A549 (cell line): ENCODE measurements around the gene CAPN2. TPM values are rescaled to one million over a fixed set of nuclear protein-coding genes. Genes with fewer than 3 reads are reported as not detected.

ENCODE experiments used
- ATAC-seq, 2 experiments: fragments of 200-7000 bp in 1 of 2; fragments of >200 bp in 1 of 2; cut with Nextera tagmentation in 1 of 2; cut with Tn5 transposase in 1 of 2; 3 replicates each; pipeline versions ENCODE4 v1.8.0 to v1.9.1; 2018 to 2020; ENCODE audit warnings: mild to moderate bottlenecking in 1 of 2, moderate library complexity in 1 of 2
- CTCF ChIA-PET: fragments of 300-600 bp; sonication (Branson Sonifier 250); formaldehyde crosslinking; extraction: SDS; loops from one replicate; lab custom pipeline; 2021; ENCODE audit warnings: antibody characterized with exemption, inconsistent platforms; lab: Yijun Ruan, JAX
- POLR2A ChIA-PET: fragments of 350-600 bp; formaldehyde crosslinking; extraction: SDS; loops from one replicate; lab custom pipeline; 2021; ENCODE audit warnings: antibody characterized with exemption, inconsistent platforms; lab: Yijun Ruan, JAX
- DNase-seq, 2 experiments: peaks; one replicate each; pipeline versions ENCODE4 v3.0.0 to v3.0.0-alpha.2; 2011 to 2016; ENCODE audit warnings: low read depth in 1 of 2, low spot score in 1 of 2
- FAIRE-seq: peaks from 2 replicates; lab custom pipeline; 2011; peaks lifted over from hg19 to GRCh38; lab: Jason Lieb, UNC
- H3K27ac ChIP-seq, 2 experiments: fragments of >200 bp; sonication (Bioruptor Twin); formaldehyde crosslinking; 3 replicates each; pipeline ENCODE4 v1.5.1; 2016 to 2017
- H3K4me1 ChIP-seq: fragments of >200 bp; sonication (Bioruptor Twin); formaldehyde crosslinking; 3 replicates; pipeline ENCODE4 v1.6.1; 2016
- H3K4me2 ChIP-seq: fragments of >200 bp; sonication (Bioruptor Twin); formaldehyde crosslinking; 3 replicates; pipeline ENCODE4 v1.6.1; 2016
- H3K4me3 ChIP-seq: fragments of >200 bp; sonication (Bioruptor Twin); formaldehyde crosslinking; 3 replicates; pipeline ENCODE4 v1.5.1; 2016
- H3K9me3 ChIP-seq: fragments of >200 bp; sonication (Bioruptor Twin); formaldehyde crosslinking; 3 replicates; pipeline ENCODE4 v1.6.1; 2016
- ATOH8 ChIP-seq: fragments of 250-450 bp; sonication (Bioruptor Pico); IDR thresholded peaks from 2 replicates; pipeline ENCODE4 v1.5.0; 2020; ENCODE audit warnings: low read depth, mild to moderate bottlenecking, moderate library complexity
- CEBPB ChIP-seq, 2 experiments: fragments of >200 bp in 1 of 2; sonication (Bioruptor Twin) in 1 of 2; formaldehyde crosslinking in 1 of 2; IDR thresholded peaks; 2 replicates each; pipeline ENCODE4 v1.6.1; 2012 to 2016
- EHF ChIP-seq: fragments of 250-450 bp; sonication (Bioruptor Pico); IDR thresholded peaks from 2 replicates; pipeline ENCODE4 v1.5.0; 2020; ENCODE audit warnings: mild to moderate bottlenecking
- ELK1 ChIP-seq: fragments of 150-350 bp; IDR thresholded peaks from 2 replicates; pipeline ENCODE4 v1.6.1; 2014; ENCODE audit warnings: low read depth, mild to moderate bottlenecking, low read length
- ESRRA ChIP-seq: fragments of 150-350 bp; IDR thresholded peaks from 2 replicates; pipeline ENCODE4 v1.6.1; 2014; ENCODE audit warnings: mild to moderate bottlenecking, low read length, borderline replicate concordance
- FOSB ChIP-seq: fragments of 250-450 bp; sonication (Bioruptor Pico); IDR thresholded peaks from 2 replicates; pipeline ENCODE4 v1.5.0; 2020; ENCODE audit warnings: mild to moderate bottlenecking, moderate library complexity
- FOXS1 ChIP-seq: fragments of 250-450 bp; sonication (Bioruptor Pico); IDR thresholded peaks from 2 replicates; pipeline ENCODE4 v1.5.0; 2020; ENCODE audit warnings: mild to moderate bottlenecking, moderate library complexity
- GATA3 ChIP-seq: IDR thresholded peaks from 2 replicates; pipeline ENCODE4 v1.6.1; 2012; ENCODE audit warnings: borderline replicate concordance
- HDAC2 ChIP-seq: fragments of 200-600 bp; sonication (generic); IDR thresholded peaks from 2 replicates; pipeline ENCODE4 v1.6.1; 2016
- JUNB ChIP-seq: fragments of >200 bp; sonication (Bioruptor Twin); formaldehyde crosslinking; IDR thresholded peaks from 2 replicates; pipeline ENCODE4 v1.6.1; 2016
- KDM1A ChIP-seq: fragments of 200-600 bp; sonication (generic); IDR thresholded peaks from 2 replicates; pipeline ENCODE4 v1.6.1; 2016; ENCODE audit warnings: low read depth, mild to moderate bottlenecking
- MAFK ChIP-seq: fragments of 450-650 bp; IDR thresholded peaks from 2 replicates; pipeline ENCODE4 v1.6.1; 2014; ENCODE audit not compliant: partially characterized antibody
- MAZ ChIP-seq: fragments of 150-350 bp; IDR thresholded peaks from 2 replicates; pipeline ENCODE4 v1.6.1; 2014; ENCODE audit warnings: antibody characterized with exemption, low read depth, low read length, borderline replicate concordance
- MYC ChIP-seq: IDR thresholded peaks from 2 replicates; pipeline ENCODE4 v1.6.1; 2012; ENCODE audit warnings: mild to moderate bottlenecking, inconsistent platforms, low read length, improper control_type of control experiment, borderline replicate concordance
- NFE2L2 ChIP-seq: fragments of 150-350 bp; conservative IDR thresholded peaks from 2 replicates; pipeline ENCODE4 v1.6.1; 2014; ENCODE audit warnings: low read length
- NPAS2 ChIP-seq: fragments of 250-450 bp; sonication (Bioruptor Pico); IDR thresholded peaks from 2 replicates; pipeline ENCODE4 v1.8.0; 2022; ENCODE audit warnings: mild to moderate bottlenecking, moderate library complexity, borderline replicate concordance
- NR3C1 ChIP-seq: fragments of >200 bp; sonication (Bioruptor Twin); formaldehyde crosslinking; IDR thresholded peaks from 3 replicates; pipeline ENCODE4 v1.6.1; 2017
- PHF8 ChIP-seq: fragments of 200-600 bp; sonication (generic); IDR thresholded peaks from 2 replicates; pipeline ENCODE4 v1.6.1; 2016; ENCODE audit warnings: low read depth, mild to moderate bottlenecking, antibody characterized with exemption, moderate library complexity, borderline replicate concordance
- RFX5 ChIP-seq: fragments of 450-650 bp; IDR thresholded peaks from 2 replicates; pipeline ENCODE4 v1.7.1; 2014; ENCODE audit warnings: antibody characterized with exemption, mild to moderate bottlenecking, moderate library complexity
- RNF2 ChIP-seq: fragments of 200-600 bp; sonication (generic); IDR thresholded peaks from 2 replicates; pipeline ENCODE4 v1.6.1; 2016; ENCODE audit warnings: low read depth, mild to moderate bottlenecking, antibody characterized with exemption, moderate library complexity, borderline replicate concordance
- SMC3 ChIP-seq: fragments of >200 bp; sonication (Bioruptor Twin); formaldehyde crosslinking; IDR thresholded peaks from 3 replicates; pipeline ENCODE4 v1.6.1; 2018; ENCODE audit warnings: inconsistent platforms
- TFCP2L1 ChIP-seq: fragments of 250-450 bp; sonication (Bioruptor Pico); IDR thresholded peaks from 2 replicates; pipeline ENCODE4 v1.5.0; 2021; ENCODE audit warnings: mild to moderate bottlenecking
- TP53 ChIP-seq: fragments of 250-450 bp; sonication (Bioruptor Pico); IDR thresholded peaks from 2 replicates; pipeline ENCODE4 v1.5.0; 2021; ENCODE audit warnings: mild to moderate bottlenecking, moderate library complexity
- ZNF302 ChIP-seq: fragments of 250-450 bp; sonication (Bioruptor Pico); IDR thresholded peaks from 2 replicates; pipeline ENCODE4 v1.9.0; 2021; ENCODE audit warnings: inconsistent platforms, mild to moderate bottlenecking, moderate library complexity
- ZSCAN20 ChIP-seq: fragments of 250-450 bp; sonication (Bioruptor Pico); IDR thresholded peaks from 2 replicates; pipeline ENCODE4 v1.8.0; 2022; ENCODE audit warnings: mild to moderate bottlenecking, moderate library complexity
- WGBS: methylation state at CpG from one replicate; pipeline ENCODE4 v1.1.6; 2017; ENCODE audit errors: missing lambda C conversion rate; 5-methylcytosine and 5-hydroxymethylcytosine counted together
- polyA plus RNA-seq, 4 experiments: library from polyadenylated mRNA; depleted of rRNA in 3 of 4; stranded (reverse); fragments of >200 nt; fragmentation: RNase III in 1 of 4; extraction: RNeasy Plus Mini Kit Qiagen cat#74134 plus additional on column Dnase treatment in 1 of 4; gene quantifications; 2 replicates in 3 of 4; 3 replicates in 1 of 4; pipeline ENCODE4 v1.2.3, GENCODE V29; 2011 to 2017
- TF ChIP-seq, protein P1 (sequence below): fragments of >200 bp; sonication (Bioruptor Twin); formaldehyde crosslinking; IDR thresholded peaks from 3 replicates; pipeline ENCODE4 v1.6.1; 2016
- TF ChIP-seq, protein P2 (sequence below): IDR thresholded peaks from 2 replicates; pipeline ENCODE4 v1.6.1; 2012
- TF ChIP-seq, protein P3 (sequence below): IDR thresholded peaks from 2 replicates; pipeline ENCODE4 v1.6.1; 2012
- TF ChIP-seq, protein P4 (sequence below): fragments of 450-650 bp; IDR thresholded peaks from 2 replicates; pipeline ENCODE4 v1.6.1; 2014; ENCODE audit warnings: antibody characterized with exemption
- TF ChIP-seq, protein P5 (sequence below): fragments of >200 bp; sonication (Bioruptor Twin); formaldehyde crosslinking; IDR thresholded peaks from 2 replicates; pipeline ENCODE4 v1.6.1; 2016

Gene CAPN2
- polyA plus RNA-seq, 2 of the 4 experiments (the other 2 are of a cell fraction), result 199 to 300 TPM

DNA sequence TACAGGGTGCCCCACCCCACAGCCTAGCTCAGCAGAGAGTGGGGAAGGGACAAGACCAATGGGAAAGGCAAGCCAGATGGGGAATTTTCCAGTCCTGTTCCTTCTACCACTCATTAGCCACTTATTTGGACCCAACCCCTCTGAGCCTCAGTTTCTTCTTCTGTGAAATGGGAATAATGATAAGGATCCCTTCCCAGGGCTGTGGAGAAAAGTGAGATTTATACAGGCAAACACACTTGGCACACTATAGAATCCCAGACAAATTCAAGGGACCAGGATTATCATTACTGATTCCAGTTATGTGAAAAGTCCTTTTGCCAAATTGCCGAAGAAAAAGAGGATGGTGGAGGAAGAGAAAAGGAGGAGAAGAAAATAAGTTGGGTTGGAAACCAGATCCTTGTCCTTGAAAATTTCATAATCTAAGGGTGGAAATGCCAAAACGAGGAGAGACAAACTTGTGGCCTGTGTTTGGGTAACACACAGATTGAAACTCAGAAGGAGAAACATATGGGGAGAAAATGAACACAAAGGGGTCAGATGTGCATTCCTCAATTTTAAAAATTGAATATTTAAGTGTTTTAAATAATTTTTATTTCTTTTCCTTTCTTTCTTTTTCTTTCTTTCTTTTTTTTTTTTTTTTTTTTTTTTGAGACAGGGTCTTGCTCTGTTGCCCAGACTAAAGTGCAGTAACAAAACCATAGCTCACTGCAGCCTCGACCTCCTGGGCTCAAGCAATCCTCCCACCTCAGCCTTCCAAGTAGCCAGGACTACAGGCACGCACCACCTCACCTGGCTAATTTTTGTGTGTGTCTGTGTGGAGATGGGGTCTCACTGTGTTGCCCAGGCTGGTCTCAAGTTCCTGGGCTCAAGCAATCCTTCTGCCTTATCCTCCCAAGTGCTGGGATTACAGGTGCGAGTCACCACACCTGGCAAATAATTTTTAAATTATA, 9.6 kb downstream of the CAPN2 start:
- peak overlapping the region; percentile 99 for H3K27ac ChIP-seq
- POLR2A ChIA-PET, result interaction anchor here (1.1 to 2.2 kb wide), 3 partner anchors 10 to 21 kb away, joined by 5 to 16 read pairs (median 11); partner anchors contain the start of gene CAPN2

GRCh38 chr1:223723351-223723904, 11.1 kb downstream of the CAPN2 start:
- peak overlapping the region; percentile 99 for H3K27ac ChIP-seq
- FAIRE-seq, result no peak
- ATAC-seq, result no peak
- H3K4me1 ChIP-seq, result peaks cover 100% of the 10 kb centered on the region
- no peak overlapping the region for H3K4me2 ChIP-seq
- ChIA-PET CTCF (interaction anchor here (0.8 to 10.2 kb wide), 5 partner anchors 10 to 734 kb away, joined by 3 to 122 read pairs (median 4); partner anchors contain the start of gene CAPN2), POLR2A (no interaction called here)
- DNase-seq, result no peak
- 91% methylated on average over 5 of the region's 6 CpGs for WGBS
- H3K9me3 ChIP-seq, result no peaks in the 10 kb centered on the region
- TF ChIP-seq TP53 (CRISPR knock-in tag), result no peak
- no peak for TF ChIP-seq MAFK
- TF ChIP-seq ESRRA, result no peak
- TF ChIP-seq, protein P1, sequence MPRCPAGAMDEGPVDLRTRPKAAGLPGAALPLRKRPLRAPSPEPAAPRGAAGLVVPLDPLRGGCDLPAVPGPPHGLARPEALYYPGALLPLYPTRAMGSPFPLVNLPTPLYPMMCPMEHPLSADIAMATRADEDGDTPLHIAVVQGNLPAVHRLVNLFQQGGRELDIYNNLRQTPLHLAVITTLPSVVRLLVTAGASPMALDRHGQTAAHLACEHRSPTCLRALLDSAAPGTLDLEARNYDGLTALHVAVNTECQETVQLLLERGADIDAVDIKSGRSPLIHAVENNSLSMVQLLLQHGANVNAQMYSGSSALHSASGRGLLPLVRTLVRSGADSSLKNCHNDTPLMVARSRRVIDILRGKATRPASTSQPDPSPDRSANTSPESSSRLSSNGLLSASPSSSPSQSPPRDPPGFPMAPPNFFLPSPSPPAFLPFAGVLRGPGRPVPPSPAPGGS, result no peak
- TF ChIP-seq, protein P2, sequence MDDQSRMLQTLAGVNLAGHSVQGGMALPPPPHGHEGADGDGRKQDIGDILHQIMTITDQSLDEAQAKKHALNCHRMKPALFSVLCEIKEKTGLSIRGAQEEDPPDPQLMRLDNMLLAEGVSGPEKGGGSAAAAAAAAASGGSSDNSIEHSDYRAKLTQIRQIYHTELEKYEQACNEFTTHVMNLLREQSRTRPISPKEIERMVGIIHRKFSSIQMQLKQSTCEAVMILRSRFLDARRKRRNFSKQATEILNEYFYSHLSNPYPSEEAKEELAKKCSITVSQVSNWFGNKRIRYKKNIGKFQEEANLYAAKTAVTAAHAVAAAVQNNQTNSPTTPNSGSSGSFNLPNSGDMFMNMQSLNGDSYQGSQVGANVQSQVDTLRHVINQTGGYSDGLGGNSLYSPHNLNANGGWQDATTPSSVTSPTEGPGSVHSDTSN, result no peak
- TF ChIP-seq TFCP2L1, result no peak
- H3K4me3 ChIP-seq, result no peak overlapping the region

More for the DNA sequence above, 9.6 kb downstream of the CAPN2 start:
- DNase-seq (no peak), ATAC-seq (no peak), FAIRE-seq (no peak)
- Histone ChIP-seq H3K9me3 (no peaks in the 10 kb centered on the region), H3K4me3 (no peak overlapping the region), H3K4me2 (peak overlapping the region; percentile 88), H3K4me1 (peaks cover 100% of the 10 kb centered on the region)
- CTCF ChIA-PET, result interaction anchor here (1.0 to 10.2 kb wide), 7 partner anchors 9 to 28 kb away, joined by 3 to 122 read pairs (median 8); partner anchors contain the start of gene CAPN2
- 78% methylated on average over 5 of the region's 5 CpGs for WGBS
- TF ChIP-seq NR3C1 (no peak), ELK1 (no peak), ZSCAN20 (CRISPR knock-in tag) (no peak), GATA3 (no peak), RNF2 (no peak), ATOH8 (CRISPR knock-in tag) (0 out of 2 replicates have a peak, but pooled peaks have one; percentile 21), MYC (no peak), CEBPB (IDR thresholded peaks at IDR 0.05) (no peak), TFCP2L1 (no peak), RFX5 (no peak), PHF8 (no peak), TP53 (CRISPR knock-in tag) (no peak), KDM1A (peak; percentile 80; the same call in 1 of the 2 replicates), HDAC2 (peak; percentile 74; the same call in 1 of the 2 replicates), NFE2L2 (no peak), MAZ (no peak), EHF (CRISPR knock-in tag) (no peak), SMC3 (no peak), ZNF302 (CRISPR knock-in tag) (no peak), JUNB (no peak), NPAS2 (CRISPR knock-in tag) (no peak), FOSB (CRISPR knock-in tag) (0 out of 2 replicates have a peak, but pooled peaks have one; percentile 54), FOXS1 (CRISPR knock-in tag) (no peak)
- TF ChIP-seq, protein P3, sequence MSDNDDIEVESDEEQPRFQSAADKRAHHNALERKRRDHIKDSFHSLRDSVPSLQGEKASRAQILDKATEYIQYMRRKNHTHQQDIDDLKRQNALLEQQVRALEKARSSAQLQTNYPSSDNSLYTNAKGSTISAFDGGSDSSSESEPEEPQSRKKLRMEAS, result no peak
- TF ChIP-seq, protein P1, result no peak
- TF ChIP-seq, protein P4, sequence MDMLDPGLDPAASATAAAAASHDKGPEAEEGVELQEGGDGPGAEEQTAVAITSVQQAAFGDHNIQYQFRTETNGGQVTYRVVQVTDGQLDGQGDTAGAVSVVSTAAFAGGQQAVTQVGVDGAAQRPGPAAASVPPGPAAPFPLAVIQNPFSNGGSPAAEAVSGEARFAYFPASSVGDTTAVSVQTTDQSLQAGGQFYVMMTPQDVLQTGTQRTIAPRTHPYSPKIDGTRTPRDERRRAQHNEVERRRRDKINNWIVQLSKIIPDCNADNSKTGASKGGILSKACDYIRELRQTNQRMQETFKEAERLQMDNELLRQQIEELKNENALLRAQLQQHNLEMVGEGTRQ, result no peak
- TF ChIP-seq, protein P5, sequence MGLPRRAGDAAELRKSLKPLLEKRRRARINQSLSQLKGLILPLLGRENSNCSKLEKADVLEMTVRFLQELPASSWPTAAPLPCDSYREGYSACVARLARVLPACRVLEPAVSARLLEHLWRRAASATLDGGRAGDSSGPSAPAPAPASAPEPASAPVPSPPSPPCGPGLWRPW, result no peak
